Body of pancreas (tissue), 4 donors: ENCODE results near the gene NOX4. TPM values are rescaled to one million over a fixed set of nuclear protein-coding genes. Genes with fewer than 3 reads are reported as not detected.

Experiments
- ATAC-seq: fragments of 150-250 bp; one replicate; pipeline ENCODE4 v1.9.1; 2016
- DNase-seq, 4 donors: peaks; one replicate each; pipeline ENCODE4 v3.0.0-alpha.2; 2019
- H3K27ac ChIP-seq, 4 donors: fragments of 200-600 bp; sonication (generic); 1 replicate in 3 of 4; 2 replicates in 1 of 4; pipeline versions ENCODE4 v1.5.1 to v1.6.1; 2016 to 2019; ENCODE audit warnings: mild to moderate bottlenecking in 1 of 4, mixed read lengths in 1 of 4, moderate library complexity in 1 of 4
- H3K27me3 ChIP-seq, 2 donors: fragments of 200-600 bp; sonication (generic); one replicate each; pipeline ENCODE4 v1.6.0; 2016; ENCODE audit warnings: mild to moderate bottlenecking in 1 of 2
- H3K36me3 ChIP-seq, 2 donors: fragments of 200-600 bp; sonication (generic); replicated peaks in 1 of 2; 2 replicates each; pipeline ENCODE4 v1.5.1; 2016; ENCODE audit warnings: low read depth in 2 of 2; ENCODE audit not compliant: insufficient read depth in 1 of 2
- H3K4me1 ChIP-seq: fragments of 200-600 bp; sonication (generic); one replicate; pipeline ENCODE4 v1.6.0; 2016
- H3K4me3 ChIP-seq, 2 donors: fragments of 200-600 bp; sonication (generic); 1 replicate in 1 of 2; 2 replicates in 1 of 2; pipeline ENCODE4 v1.5.1; 2016 to 2019
- H3K9me3 ChIP-seq, 3 donors: fragments of 200-600 bp; sonication (generic); 1 replicate in 2 of 3; 2 replicates in 1 of 3; pipeline ENCODE4 v1.5.1; 2016
- CTCF ChIP-seq, 7 experiments: fragments of 450-650 bp in 4 of 7; fragments of 200-600 bp in 3 of 7; sonication (generic) in 3 of 7; IDR thresholded peaks; one replicate each; pipeline ENCODE4 v1.5.1; 2016 to 2019; ENCODE audit warnings: antibody characterized with exemption in 7 of 7
- POLR2A ChIP-seq, 3 donors: fragments of 450-650 bp; IDR thresholded peaks; one replicate each; pipeline ENCODE4 v1.6.1; 2016; ENCODE audit warnings: antibody characterized with exemption in 3 of 3, mild to moderate bottlenecking in 2 of 3
- WGBS, 2 donors: methylation state at CpG; one replicate each; pipeline ENCODE4 v1.1.5; 2017; 5-methylcytosine and 5-hydroxymethylcytosine counted together
- intact Hi-C: fragments of 100-400 bp; cut with DNase I; formaldehyde crosslinking; loops from one replicate; pipeline ENCODE4 v1.15.1; 2023
- total RNA-seq, 2 donors: library from RNA; depleted of rRNA; stranded (reverse); fragments of >200 nt; gene quantifications; one replicate each; pipeline ENCODE4 v1.1.0, GENCODE V29; 2016

Gene NOX4
- total RNA-seq, 2 donors from 2014 or later, result 0.78 TPM; not detected in 1

GRCh38 chr11:89456681-89457080, 34.5 kb downstream of the NOX4 start:
- Histone ChIP-seq H3K27ac (no peak overlapping the region), H3K4me1 (no peaks in the 10 kb centered on the region), H3K4me3 (no peak overlapping the region), H3K27me3 (no peaks in the 10 kb centered on the region), H3K36me3 (no peaks in the 10 kb centered on the region), H3K9me3 (no peaks in the 10 kb centered on the region)
- WGBS, 2 donors, result 35 to 36% methylated on average over 1 to 2 of the region's 2 CpGs
- TF ChIP-seq POLR2A (IDR thresholded peaks at IDR 0.05) (no peak), CTCF (IDR thresholded peaks at IDR 0.05) (no peak)
- ATAC-seq (no peak), DNase-seq (no peak)
- intact Hi-C loops, result no loop called here

GRCh38 chr11:89452780-89453179, 38.4 kb downstream of the NOX4 start:
- TF ChIP-seq CTCF (IDR thresholded peaks at IDR 0.05) (no peak), POLR2A (IDR thresholded peaks at IDR 0.05) (no peak)
- DNase-seq (no peak), ATAC-seq (no peak)
- 65 to 70% methylated on average over 3 of the region's 3 CpGs for WGBS, 2 donors
- Histone ChIP-seq H3K4me1 (no peaks in the 10 kb centered on the region), H3K4me3 (no peak overlapping the region), H3K27ac (no peak overlapping the region), H3K9me3 (no peaks in the 10 kb centered on the region), H3K36me3 (no peaks in the 10 kb centered on the region), H3K27me3 (no peaks in the 10 kb centered on the region)
- intact Hi-C loops, result no loop called here

GRCh38 chr11:89447845-89448244, 43.3 kb downstream of the NOX4 start:
- Histone ChIP-seq H3K27me3 (no peaks in the 10 kb centered on the region), H3K36me3 (no peaks in the 10 kb centered on the region), H3K4me3 (no peak overlapping the region), H3K9me3 (no peaks in the 10 kb centered on the region), H3K27ac (no peak overlapping the region), H3K4me1 (no peaks in the 10 kb centered on the region)
- no peak for TF ChIP-seq CTCF (IDR thresholded peaks at IDR 0.05)
- TF ChIP-seq POLR2A (IDR thresholded peaks at IDR 0.05), result no peak
- DNase-seq (no peak), ATAC-seq (no peak)
- intact Hi-C loops, result no loop called here

- intact Hi-C loops, result no loop called here
- WGBS, 2 donors, result 53 to 58% methylated on average over 5 of the region's 5 CpGs
- no peaks in the 10 kb centered on the region for H3K9me3 ChIP-seq
- no peaks in the 10 kb centered on the region for H3K4me1 ChIP-seq
- TF ChIP-seq POLR2A (IDR thresholded peaks at IDR 0.05), result no peak
- no peak for TF ChIP-seq CTCF (IDR thresholded peaks at IDR 0.05)
- no peaks in the 10 kb centered on the region for H3K36me3 ChIP-seq
- ATAC-seq (no peak), DNase-seq (no peak)
- no peak overlapping the region for H3K27ac ChIP-seq
- no peak overlapping the region for H3K4me3 ChIP-seq
- no peaks in the 10 kb centered on the region for H3K27me3 ChIP-seq
Observed at GRCh38 chr11:89443361-89444322, 47.5 kb downstream of the NOX4 start.

- intact Hi-C loops, result no loop called here
- H3K36me3 ChIP-seq, result no peaks in the 10 kb centered on the region
- no peaks in the 10 kb centered on the region for H3K27me3 ChIP-seq
- TF ChIP-seq CTCF (IDR thresholded peaks at IDR 0.05), result no peak
- no peak for TF ChIP-seq POLR2A (IDR thresholded peaks at IDR 0.05)
- H3K27ac ChIP-seq, result no peak overlapping the region
- no peak for DNase-seq
- H3K9me3 ChIP-seq, result no peaks in the 10 kb centered on the region
- no peak overlapping the region for H3K4me3 ChIP-seq
- 65 to 86% methylated on average over 2 of the region's 2 CpGs for WGBS, 2 donors
- no peaks in the 10 kb centered on the region for H3K4me1 ChIP-seq
- ATAC-seq, result no peak
Observed at GRCh38 chr11:89442801-89443200, 48.4 kb downstream of the NOX4 start.
